Gastrocnemius medialis (tissue), 4 donors: ENCODE results near the gene CAPZB. TPM values are rescaled to one million over a fixed set of nuclear protein-coding genes. Genes with fewer than 3 reads are reported as not detected.

Experiments
- ATAC-seq, 2 donors: fragments of 150-250 bp; one replicate each; pipeline ENCODE4 v1.9.1; 2016
- DNase-seq, 2 donors: peaks; one replicate each; pipeline ENCODE4 v3.0.0-alpha.2; 2019
- H3K27ac ChIP-seq, 4 donors: fragments of 200-600 bp; sonication (generic); 1 replicate in 1 of 4; 2 replicates in 3 of 4; pipeline ENCODE4 v1.5.1; 2016 to 2018; ENCODE audit warnings: mild to moderate bottlenecking in 2 of 4, moderate library complexity in 1 of 4
- H3K27me3 ChIP-seq, 3 donors: fragments of 200-600 bp; sonication (generic) in 2 of 3; 1 replicate in 1 of 3; 2 replicates in 2 of 3; pipeline versions ENCODE4 v1.5.1 to v1.6.0; 2016 to 2019; ENCODE audit warnings: mild to moderate bottlenecking in 1 of 3, moderate library complexity in 1 of 3
- H3K36me3 ChIP-seq, 2 donors: fragments of 200-600 bp; sonication (generic) in 1 of 2; one replicate each; pipeline ENCODE4 v1.5.1; 2017 to 2018
- H3K4me1 ChIP-seq, 2 donors: fragments of 200-600 bp; sonication (generic) in 1 of 2; one replicate each; pipeline ENCODE4 v1.5.1; 2016 to 2017; ENCODE audit warnings: mild to moderate bottlenecking in 2 of 2
- H3K4me3 ChIP-seq, 4 donors: fragments of 200-600 bp; sonication (generic) in 3 of 4; 1 replicate in 1 of 4; 2 replicates in 3 of 4; pipeline ENCODE4 v1.5.1; 2016 to 2019; ENCODE audit warnings: mild to moderate bottlenecking in 2 of 4
- H3K9me3 ChIP-seq, 3 donors: fragments of 200-600 bp; sonication (generic) in 2 of 3; 1 replicate in 1 of 3; 2 replicates in 2 of 3; pipeline ENCODE4 v1.5.1; 2016 to 2019
- POLR2A ChIP-seq, 2 donors: fragments of 450-650 bp; IDR thresholded peaks; one replicate each; pipeline ENCODE4 v1.6.1; 2017; ENCODE audit warnings: antibody characterized with exemption in 2 of 2, mild to moderate bottlenecking in 2 of 2, moderate library complexity in 2 of 2
- in situ Hi-C, 4 donors: fragments of 200-750 bp; cut with MboI; loops; one replicate each; pipeline versions ENCODE4 v1.15.0 to v1.8.0; 2017; ENCODE audit warnings: low sequenced_read_pairs in 4 of 4
- intact Hi-C: fragments of 100-400 bp; cut with DNase I; formaldehyde crosslinking; loops from one replicate; pipeline ENCODE4 v1.15.1; 2023; ENCODE audit warnings: low total_unique reads
- total RNA-seq, 4 donors: library from RNA; depleted of rRNA; stranded (reverse); fragments of >200 nt; gene quantifications; one replicate each; pipeline versions ENCODE4 v1.1.0 to v1.2.3, GENCODE V29; 2016
- TF ChIP-seq, protein P1 (sequence below), 5 experiments: fragments of 450-650 bp in 3 of 5; fragments of 200-600 bp in 2 of 5; sonication (generic) in 2 of 5; IDR thresholded peaks in 4 of 5; conservative IDR thresholded peaks in 1 of 5; 1 replicate in 4 of 5; 2 replicates in 1 of 5; pipeline ENCODE4 v1.5.1; 2016 to 2019; ENCODE audit warnings: antibody characterized with exemption in 5 of 5, mild to moderate bottlenecking in 3 of 5, moderate library complexity in 3 of 5

The CAPZB gene
- total RNA-seq, 4 donors from 2014 or later: 48.6 to 93.8 (median 74.9) TPM

GRCh38 chr1:19342894-19343616 is 142.3 kb downstream of the CAPZB start:
- intact Hi-C loops (loop anchor here (5.0 to 10.0 kb wide), 2 partner anchors 144 to 252 kb away; partner anchors contain the start of gene CAPZB), in situ Hi-C loops (loop anchor here in 3 of 4 donors (5.0 to 10.0 kb wide), 2 partner anchors 309 to 312 kb away; no protein-coding TSS in a partner anchor)
- Histone ChIP-seq H3K4me3 (no peak overlapping the region), H3K9me3 (no peaks in the 10 kb centered on the region), H3K36me3 (peaks cover 0 to 51% of the 10 kb centered on the region in 2 donors), H3K27me3 (no peaks in the 10 kb centered on the region), H3K4me1 (no peaks in the 10 kb centered on the region), H3K27ac (no peak overlapping the region)
- DNase-seq (no peak), ATAC-seq (no peak)
- no peak for TF ChIP-seq POLR2A (IDR thresholded peaks at IDR 0.05)
- TF ChIP-seq, protein P1, sequence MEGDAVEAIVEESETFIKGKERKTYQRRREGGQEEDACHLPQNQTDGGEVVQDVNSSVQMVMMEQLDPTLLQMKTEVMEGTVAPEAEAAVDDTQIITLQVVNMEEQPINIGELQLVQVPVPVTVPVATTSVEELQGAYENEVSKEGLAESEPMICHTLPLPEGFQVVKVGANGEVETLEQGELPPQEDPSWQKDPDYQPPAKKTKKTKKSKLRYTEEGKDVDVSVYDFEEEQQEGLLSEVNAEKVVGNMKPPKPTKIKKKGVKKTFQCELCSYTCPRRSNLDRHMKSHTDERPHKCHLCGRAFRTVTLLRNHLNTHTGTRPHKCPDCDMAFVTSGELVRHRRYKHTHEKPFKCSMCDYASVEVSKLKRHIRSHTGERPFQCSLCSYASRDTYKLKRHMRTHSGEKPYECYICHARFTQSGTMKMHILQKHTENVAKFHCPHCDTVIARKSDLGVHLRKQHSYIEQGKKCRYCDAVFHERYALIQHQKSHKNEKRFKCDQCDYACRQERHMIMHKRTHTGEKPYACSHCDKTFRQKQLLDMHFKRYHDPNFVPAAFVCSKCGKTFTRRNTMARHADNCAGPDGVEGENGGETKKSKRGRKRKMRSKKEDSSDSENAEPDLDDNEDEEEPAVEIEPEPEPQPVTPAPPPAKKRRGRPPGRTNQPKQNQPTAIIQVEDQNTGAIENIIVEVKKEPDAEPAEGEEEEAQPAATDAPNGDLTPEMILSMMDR (IDR thresholded peaks at IDR 0.05 in 4 of 5, conservative IDR thresholded peaks at IDR 0.05 in 1 of 5): no peak

- Histone ChIP-seq H3K9me3 (no peaks in the 10 kb centered on the region), H3K36me3 (peaks cover 0 to 51% of the 10 kb centered on the region in 2 donors), H3K4me3 (no peak overlapping the region), H3K27ac (peak overlapping the region in 3 of 4 donors; percentile 12 to 33 (median 18)), H3K4me1 (no peaks in the 10 kb centered on the region), H3K27me3 (no peaks in the 10 kb centered on the region)
- intact Hi-C loops (loop anchor here (5.0 to 10.0 kb wide), 2 partner anchors 145 to 253 kb away; partner anchors contain the start of gene CAPZB), in situ Hi-C loops (loop anchor here in 3 of 4 donors (5.0 to 10.0 kb wide), 2 partner anchors 310 to 313 kb away; no protein-coding TSS in a partner anchor)
- DNase-seq (no peak), ATAC-seq (no peak)
- TF ChIP-seq, protein P1 (IDR thresholded peaks at IDR 0.05 in 4 of 5, conservative IDR thresholded peaks at IDR 0.05 in 1 of 5): no peak
- TF ChIP-seq POLR2A (IDR thresholded peaks at IDR 0.05): no peak
These were observed 143.1 kb downstream of the CAPZB start for GRCh38 chr1:19342062-19342750.

DNA sequence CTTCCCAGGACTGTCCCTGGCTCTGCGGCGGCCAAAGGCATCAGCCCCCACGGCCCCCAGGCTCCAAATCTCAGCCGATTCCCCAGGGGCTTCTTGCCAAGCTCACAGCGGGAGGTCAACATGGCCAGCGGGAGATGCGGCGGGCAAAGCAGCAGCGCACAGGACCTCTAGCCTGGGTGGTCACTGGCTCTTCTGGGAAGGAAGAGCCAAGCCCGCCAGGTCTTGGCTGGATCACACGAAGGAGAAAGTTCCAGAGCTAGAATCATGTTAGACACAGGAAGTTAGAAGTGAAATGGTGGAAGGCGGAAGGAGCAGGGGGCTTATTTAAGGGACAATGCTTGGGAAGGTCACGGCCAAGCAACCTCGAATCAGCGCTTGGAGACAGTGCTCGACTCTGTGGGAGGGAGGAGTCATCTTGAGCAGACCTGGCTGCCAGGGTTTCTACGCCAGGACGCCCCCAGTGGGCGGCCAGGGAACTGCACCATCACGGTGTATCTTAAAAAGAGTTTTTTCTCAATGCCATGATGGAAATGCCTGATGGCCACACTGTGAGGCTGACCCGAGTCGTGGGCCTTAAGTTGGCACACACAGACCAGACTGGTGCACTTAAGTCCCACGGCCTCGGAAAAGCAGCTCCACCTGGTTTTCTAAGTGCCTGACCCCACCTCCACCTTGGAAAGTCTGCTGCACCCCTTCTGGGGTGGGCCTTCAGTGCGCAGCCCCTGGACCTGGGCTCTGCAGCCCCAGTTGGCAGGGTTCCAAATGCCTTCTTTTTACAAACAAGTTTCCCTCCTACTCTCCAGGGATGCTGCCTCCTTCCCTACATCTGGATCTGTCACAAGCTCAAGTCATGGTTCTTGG is 143.9 kb downstream of the CAPZB start:
- H3K27ac ChIP-seq: peak overlapping the region in 2 of 4 donors; percentile 30 to 33
- no peak overlapping the region for H3K4me3 ChIP-seq
- H3K9me3 ChIP-seq: no peaks in the 10 kb centered on the region
- H3K27me3 ChIP-seq: no peaks in the 10 kb centered on the region
- no peaks in the 10 kb centered on the region for H3K4me1 ChIP-seq
- no peak for TF ChIP-seq POLR2A (IDR thresholded peaks at IDR 0.05)
- TF ChIP-seq, protein P1 (IDR thresholded peaks at IDR 0.05 in 4 of 5, conservative IDR thresholded peaks at IDR 0.05 in 1 of 5): peak; percentile 67 to 88 (median 78)
- DNase-seq (peak in 1 of 2 donors; percentile 68), ATAC-seq (peak; percentile 35 to 68)
- peaks cover 0 to 51% of the 10 kb centered on the region in 2 donors for H3K36me3 ChIP-seq
- in situ Hi-C loops: loop anchor here in 3 of 4 donors (5.0 to 10.0 kb wide), 2 partner anchors 311 to 313 kb away; no protein-coding TSS in a partner anchor
- intact Hi-C loops: loop anchor here (5.0 to 10.0 kb wide), 2 partner anchors 146 to 253 kb away; partner anchors contain the start of gene CAPZB

DNA sequence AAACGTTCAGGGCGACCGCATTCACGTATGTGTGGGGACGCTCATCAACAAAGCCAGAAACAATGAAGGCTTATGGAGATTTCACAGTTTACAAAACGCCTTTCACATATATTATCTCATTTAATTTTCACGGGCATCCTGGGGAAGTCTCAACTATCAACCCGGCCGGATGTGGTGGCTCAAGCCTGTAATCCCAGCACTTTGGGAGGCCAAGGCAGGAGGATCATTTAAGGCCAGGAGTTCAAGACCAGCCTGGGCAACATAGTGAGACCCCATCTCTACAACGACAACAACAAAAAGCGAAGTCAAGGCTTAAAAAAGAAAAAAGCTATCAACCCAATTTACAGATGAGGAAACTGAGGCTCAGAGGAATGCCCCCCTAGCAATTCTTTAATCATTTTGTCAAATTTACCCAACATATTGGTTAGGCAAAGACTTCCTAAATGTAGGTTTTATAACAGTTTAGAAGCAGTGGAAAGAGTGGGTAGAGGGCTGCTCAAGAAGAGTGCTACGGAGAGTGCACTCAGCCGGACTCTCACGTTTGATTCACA is 144.9 kb downstream of the CAPZB start:
- ATAC-seq (no peak), DNase-seq (no peak)
- in situ Hi-C loops: loop anchor here in 3 of 4 donors (5.0 to 10.0 kb wide), 2 partner anchors 312 to 314 kb away; no protein-coding TSS in a partner anchor
- H3K27me3 ChIP-seq: no peaks in the 10 kb centered on the region
- intact Hi-C loops: loop anchor here (5.0 to 10.0 kb wide), 2 partner anchors 147 to 254 kb away; partner anchors contain the start of gene CAPZB
- H3K4me1 ChIP-seq: no peaks in the 10 kb centered on the region
- no peak overlapping the region for H3K27ac ChIP-seq
- no peak overlapping the region for H3K4me3 ChIP-seq
- no peaks in the 10 kb centered on the region for H3K9me3 ChIP-seq
- TF ChIP-seq, protein P1 (IDR thresholded peaks at IDR 0.05 in 4 of 5, conservative IDR thresholded peaks at IDR 0.05 in 1 of 5): no peak
- TF ChIP-seq POLR2A (IDR thresholded peaks at IDR 0.05): no peak
- H3K36me3 ChIP-seq: peaks cover 0 to 51% of the 10 kb centered on the region in 2 donors
